HG03442 (cell line): ENCODE data around the gene ZNF496.

Experiments
- ATAC-seq: cut with Tn5 transposase; IDR thresholded peaks from one replicate; pipeline ENCODE4 v1.9.1; 2021; ENCODE audit warnings: mild to moderate bottlenecking, moderate library complexity; ENCODE audit not compliant: unreplicated experiment

ZNF496 gene

GRCh38 chr1:247330548-247331171 is 1.0 kb downstream of the ZNF496 start:
- peak; percentile 18 for ATAC-seq

DNA sequence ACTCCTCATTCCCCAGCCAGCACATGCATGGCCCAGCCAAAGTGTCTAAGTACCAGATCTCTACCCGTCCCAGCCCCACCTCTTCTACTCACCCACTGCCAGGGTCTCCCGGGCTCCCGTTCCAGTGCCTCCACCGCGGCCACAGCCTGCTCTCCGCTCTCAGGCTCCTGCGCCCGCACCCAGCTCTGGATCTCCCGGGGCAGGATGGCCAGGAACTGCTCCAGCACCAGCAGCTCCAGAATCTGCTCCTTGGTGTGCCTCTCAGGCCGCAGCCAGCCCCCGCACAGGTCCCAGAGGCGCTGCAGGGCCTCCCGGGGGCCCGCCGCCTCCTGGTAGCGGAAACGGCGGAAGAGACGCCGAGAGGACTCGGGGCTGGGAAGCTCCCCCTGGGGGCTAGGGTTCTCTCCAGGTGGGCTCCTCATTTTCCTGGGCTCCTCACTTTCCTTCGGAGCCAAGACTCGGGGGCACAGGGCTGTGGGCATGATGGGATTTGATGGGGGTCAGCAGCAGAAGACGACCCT is 2.5 kb downstream of the ZNF496 start:
- ATAC-seq = no peak

GRCh38 chr1:247328311-247328710 is 3.4 kb downstream of the ZNF496 start:
- ATAC-seq = no peak

DNA sequence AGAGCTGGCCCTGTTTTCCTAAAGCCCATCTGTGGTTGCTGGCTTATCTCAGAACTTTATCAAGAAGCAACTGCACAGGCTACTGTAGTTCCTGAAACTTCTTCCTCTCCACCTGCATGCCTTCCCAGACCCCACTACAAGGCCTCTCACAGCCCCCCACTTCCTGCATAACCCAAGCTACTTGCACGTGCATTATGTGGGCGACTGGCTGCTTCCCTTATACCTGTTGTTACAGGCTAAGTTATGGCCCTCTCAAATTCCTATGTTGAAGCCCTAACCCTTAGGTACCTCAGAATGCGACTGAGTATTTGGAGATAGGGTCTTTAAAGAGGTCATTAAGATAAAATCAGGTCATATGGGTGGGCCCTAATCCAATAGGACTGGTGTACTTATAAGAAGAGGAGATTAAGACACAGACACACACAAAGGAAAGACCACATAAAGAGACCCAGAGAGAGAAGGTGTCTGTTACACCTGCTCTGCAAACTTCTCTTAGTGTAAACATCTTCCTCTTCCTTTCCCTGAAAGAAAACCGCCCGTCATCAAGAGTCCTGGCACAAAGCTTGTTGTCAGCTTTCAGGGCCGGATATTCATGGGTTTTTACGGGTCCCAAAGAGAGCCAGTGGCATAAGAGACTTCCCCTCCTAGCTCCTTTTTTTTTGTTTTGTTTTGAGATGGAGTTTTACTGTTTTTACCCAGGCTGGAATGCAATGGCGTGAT is 5.1 kb downstream of the ZNF496 start:
- no peak for ATAC-seq

- no peak for ATAC-seq
Observed at GRCh38 chr1:247324923-247325322, 6.7 kb downstream of the ZNF496 start.

DNA sequence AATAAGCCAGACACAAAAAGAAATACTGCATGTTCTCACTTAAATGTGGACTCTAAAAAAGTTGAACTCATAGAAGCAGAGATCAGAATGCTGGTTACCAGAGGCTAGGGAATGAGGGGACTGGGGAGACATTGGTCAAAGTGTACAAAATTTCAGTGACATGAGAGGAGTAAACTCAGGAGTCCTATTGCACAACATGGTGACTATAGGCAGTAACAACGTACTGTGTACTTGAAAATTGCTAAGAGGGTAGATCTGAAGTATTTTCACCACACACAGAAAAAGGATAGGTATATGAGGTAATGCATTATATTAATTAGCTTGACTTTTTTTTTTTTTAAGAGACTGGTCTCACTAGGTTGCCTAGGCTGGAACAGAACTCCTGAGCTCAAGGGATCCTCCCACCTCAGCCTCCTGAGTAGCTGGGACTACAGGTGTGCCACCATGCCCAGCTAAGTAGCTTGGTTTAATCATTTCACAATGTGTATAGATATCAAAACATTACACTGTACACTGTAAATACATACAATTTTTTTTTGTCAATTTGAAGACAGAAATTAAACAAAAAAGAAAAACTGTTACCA is 7.4 kb downstream of the ZNF496 start:
- ATAC-seq = no peak

DNA sequence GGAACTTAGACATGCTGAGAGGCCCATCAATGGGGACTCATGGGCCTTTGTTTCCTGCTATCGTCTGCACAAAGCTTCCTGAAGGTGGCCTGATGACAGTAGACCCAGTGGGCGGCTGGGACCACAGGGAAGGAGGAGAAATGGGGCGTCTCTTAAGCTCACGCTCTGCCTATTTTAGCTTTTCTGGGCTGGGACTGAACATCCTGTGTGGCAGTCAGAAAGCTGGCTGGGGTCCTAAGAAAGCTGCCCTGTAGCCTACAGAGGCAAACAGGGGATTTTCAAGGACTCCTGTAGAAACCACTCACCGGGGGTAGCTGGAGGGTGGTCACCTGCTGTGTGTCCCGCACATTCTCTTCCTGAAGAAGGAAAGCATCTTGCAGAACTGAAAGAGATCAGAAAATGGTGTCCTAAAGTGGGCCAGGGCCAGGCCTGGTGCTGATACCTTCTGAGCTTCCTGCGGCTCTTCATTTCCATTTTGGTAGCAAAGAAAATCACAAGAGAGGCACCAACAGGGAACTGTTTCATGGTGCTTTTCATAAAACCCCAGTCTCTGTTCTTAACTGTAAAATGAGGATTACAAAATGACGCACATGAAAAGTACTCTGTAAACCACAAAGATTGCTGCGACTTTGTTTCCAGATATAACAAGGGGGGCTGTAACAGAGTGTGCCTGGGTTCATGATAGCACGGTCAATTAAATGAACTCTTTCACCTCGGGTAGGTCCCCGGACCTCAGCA is 8.6 kb downstream of the ZNF496 start:
- peak; percentile 64 for ATAC-seq

GRCh38 chr1:247322442-247322841 is 9.2 kb downstream of the ZNF496 start:
- peak; percentile 44 for ATAC-seq

DNA sequence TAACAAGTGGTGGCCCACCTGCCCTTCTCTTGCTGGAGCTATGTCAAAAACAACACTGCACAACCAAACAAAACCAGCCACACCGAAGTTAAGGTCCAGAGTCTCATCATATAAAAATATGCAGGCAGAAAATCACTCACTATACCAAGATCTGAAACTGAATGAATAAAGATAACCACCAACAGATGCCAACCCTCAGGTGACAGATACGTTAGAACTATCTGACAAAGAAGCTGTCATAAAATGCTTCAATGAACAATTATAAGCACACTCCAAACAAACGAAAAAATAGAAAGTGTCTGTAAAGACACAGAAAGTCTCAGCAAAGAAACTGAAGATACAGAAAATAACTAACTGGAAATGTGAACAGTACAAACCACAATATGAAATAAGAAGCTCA is 14.0 kb downstream of the ZNF496 start:
- no peak for ATAC-seq

- ATAC-seq = no peak
Observed at GRCh38 chr1:247316590-247317197, 15.0 kb downstream of the ZNF496 start.

- ATAC-seq = no peak
Observed at GRCh38 chr1:247304031-247304430, 27.6 kb downstream of the ZNF496 start.

- no peak for ATAC-seq
Observed at GRCh38 chr1:247303216-247303615, 28.5 kb downstream of the ZNF496 start.

DNA sequence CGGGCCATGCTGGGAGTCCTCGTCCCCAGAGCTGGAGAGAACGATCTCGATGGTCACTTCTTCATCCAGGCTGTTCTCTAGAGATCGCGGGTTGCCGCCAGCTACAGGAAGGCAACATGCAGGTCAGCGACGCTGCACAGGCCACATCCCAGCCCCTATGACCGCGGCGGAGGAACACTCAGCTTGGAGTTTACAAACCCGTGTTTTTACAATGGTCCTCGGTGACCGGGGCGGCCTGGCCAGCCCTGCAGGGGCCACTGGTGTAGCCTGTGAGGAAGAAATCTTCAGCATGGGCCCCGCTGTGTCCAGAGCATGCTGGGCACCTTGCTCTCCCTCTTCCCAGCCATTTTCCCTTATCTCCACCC is 30.5 kb downstream of the ZNF496 start:
- no peak for ATAC-seq

GRCh38 chr1:247300491-247301175 is 31.0 kb downstream of the ZNF496 start:
- ATAC-seq = no peak

DNA sequence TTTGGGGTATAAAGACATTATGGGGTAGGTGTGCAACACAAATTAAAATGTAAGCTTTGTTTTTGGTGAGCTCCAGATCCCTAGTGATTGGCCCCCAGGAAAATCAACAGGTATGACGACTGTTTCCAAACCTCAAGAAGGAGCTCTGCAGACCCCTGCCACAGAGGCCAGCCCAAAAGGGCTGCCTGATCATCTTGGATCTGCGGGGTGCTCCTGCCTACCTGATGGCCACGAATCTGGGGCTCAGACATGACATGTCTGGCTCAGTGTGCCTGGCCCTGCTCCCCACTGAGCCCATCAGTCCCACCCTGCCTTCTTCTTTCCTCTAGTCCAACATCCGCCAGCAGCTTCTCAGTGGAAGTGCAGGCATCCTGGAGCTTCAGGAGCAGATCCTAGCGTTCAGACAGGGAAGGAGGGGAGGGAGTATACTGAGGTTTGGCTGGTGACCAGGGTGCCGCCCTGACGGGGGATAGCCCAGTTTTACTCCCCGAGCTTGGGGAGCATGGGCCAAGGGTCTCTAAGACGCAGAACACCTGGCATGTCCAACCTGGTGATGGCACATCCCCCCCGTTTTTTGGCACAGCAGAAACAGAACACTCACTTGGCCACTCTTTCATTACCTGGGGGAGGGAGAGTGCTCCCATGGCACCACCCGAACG is 31.8 kb downstream of the ZNF496 start:
- ATAC-seq = no peak

- ATAC-seq = no peak
Observed at GRCh38 chr1:247298701-247299100, 33.0 kb downstream of the ZNF496 start.

DNA sequence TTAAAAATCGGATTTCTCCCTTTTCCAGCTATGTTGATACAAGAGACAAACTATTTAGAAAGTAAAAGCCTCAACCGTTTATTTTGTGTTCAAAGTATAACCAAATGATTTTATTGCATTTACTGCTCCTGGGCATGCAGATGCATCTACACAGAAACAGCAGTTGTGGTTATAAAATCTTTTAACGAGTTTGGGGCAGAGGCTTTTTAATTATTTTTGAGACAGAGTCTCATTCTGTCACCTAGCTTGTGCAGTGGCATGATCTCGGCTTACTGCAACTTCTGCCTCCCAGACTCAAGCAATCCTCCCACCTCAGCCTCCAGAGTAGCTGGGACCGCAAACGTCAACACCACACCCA is 33.6 kb downstream of the ZNF496 start:
- ATAC-seq = no peak

DNA sequence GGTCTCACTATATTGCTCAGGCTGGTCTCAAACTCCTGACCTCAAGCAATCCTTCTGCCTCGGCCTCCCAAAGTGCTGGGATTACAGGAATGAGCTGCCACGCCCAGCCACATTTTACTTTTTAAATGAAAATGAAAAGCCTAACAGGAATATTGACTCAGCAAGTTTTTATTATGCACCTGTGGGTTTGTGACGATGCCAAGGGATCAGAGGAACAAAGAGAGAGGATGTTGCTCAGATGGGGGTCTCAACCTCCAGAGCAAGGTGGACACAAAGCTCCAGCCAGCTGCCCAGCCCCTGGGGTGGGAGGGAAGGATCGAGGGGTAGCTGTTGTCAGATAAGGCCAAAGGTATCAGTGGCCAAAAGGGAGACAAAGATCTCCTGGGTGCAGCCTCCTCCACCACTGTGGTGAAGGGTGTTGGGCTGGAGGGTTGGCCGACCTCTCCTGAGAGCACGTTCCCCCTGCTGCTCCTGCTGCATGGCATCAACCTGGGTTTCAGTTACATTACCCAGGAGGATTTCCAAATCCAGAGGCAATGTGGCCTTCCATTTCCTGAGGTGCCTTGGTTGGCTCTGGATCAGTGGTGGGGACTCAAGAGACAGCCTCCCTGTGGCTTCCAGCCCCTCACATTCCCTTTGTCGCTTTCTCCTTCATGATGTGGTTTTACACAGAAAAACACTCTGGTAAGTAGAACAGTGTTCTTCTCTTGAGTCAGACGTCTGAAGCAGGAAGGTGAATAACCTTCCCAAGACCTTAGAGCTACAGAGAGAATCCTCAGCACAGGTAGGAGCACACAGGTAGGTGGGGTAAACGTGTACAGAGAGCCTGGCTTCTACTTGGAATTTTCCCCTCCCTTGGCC is 34.2 kb downstream of the ZNF496 start:
- no peak for ATAC-seq

- ATAC-seq = no peak
Observed at GRCh38 chr1:247296599-247297180, 35.0 kb downstream of the ZNF496 start.
